Measurements from ENCODE around the gene AKNA. TPM values are rescaled to one million over a fixed set of nuclear protein-coding genes. Genes with fewer than 3 reads are reported as not detected.
"Not testable (repeated sequence)": the region's sequence is repeated elsewhere in the genome, so short reads cannot be mapped to it uniquely, and the experiment has no call there.

AKNA gene
- total RNA-seq, 1 donor from 2014 or later = 464 TPM

DNA sequence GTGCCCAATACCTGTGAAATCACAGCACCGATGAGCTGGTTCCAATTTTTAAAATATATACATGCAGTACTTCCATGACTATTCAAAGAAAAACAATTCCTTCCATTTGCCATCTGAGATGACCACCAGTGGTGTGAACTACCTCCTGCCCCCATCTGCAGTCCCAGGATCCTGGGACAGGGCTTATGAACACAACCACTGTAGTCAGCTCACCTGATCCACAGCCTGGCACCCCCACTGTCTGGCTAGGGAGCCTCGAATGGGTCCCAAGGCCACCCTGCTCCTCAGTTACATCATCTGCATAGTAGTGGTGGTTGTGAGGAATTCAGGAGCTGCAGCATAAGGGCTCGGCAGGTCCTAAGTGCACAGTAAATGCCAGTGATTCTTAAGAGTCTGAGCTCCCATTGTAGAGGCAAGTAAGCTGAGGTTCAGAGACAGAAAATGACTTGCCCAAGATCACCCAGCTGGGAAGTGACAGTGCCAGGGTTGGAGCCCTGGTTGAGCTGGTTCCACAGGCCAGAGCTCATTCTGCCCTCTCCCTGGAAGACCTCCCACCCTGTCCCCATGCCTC, 62.0 kb downstream of the AKNA start:
- intact Hi-C loops (cut with micrococcal nuclease) = not testable (repeated sequence)

GRCh38 chr9:114324965-114325364, 62.8 kb downstream of the AKNA start:
- intact Hi-C loops (cut with micrococcal nuclease) = not testable (repeated sequence)

- intact Hi-C loops (cut with micrococcal nuclease) = no loop called here
Measured at GRCh38 chr9:114324492-114324891, 63.3 kb downstream of the AKNA start.

GRCh38 chr9:114323849-114324248, 63.9 kb downstream of the AKNA start:
- intact Hi-C loops (cut with micrococcal nuclease) = not testable (repeated sequence)

DNA sequence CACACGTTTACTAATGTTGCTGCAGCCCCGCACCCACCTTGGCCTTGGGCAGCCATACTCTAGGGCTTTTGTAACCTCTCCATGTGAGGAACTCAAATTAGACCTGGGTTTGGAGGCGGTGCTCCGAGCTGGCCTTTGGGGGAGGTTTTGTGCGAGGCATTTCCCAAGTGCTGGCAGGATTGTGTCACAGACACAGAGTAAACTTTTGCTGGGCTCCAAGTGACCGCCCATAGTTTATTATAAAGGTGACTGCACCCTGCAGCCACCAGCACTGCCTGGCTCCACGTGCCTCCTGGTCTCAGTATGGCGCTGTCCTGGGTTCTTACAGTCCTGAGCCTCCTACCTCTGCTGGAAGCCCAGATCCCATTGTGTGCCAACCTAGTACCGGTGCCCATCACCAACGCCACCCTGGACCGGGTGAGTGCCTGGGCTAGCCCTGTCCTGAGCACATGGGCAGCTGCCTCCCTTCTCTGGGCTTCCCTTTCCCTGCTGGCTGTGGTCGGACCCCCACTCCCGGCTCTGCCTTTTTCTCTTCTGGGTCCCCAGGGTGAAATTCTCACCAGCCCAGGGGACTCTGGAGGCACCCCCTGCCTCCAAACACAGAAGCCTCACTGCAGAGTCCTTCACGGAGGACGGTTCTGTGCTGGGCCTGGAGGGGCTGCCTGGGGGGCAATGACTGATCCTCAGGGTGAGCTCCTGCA, 64.8 kb downstream of the AKNA start, which contains the start of gene ORM1:
Gene ORM1, plus strand, starts transcription at position 268 of the 701 bp plus-strand sequence. Its CDS starts 36 bp downstream, at position 304.
- intact Hi-C loops (cut with micrococcal nuclease) = not testable (repeated sequence)

DNA sequence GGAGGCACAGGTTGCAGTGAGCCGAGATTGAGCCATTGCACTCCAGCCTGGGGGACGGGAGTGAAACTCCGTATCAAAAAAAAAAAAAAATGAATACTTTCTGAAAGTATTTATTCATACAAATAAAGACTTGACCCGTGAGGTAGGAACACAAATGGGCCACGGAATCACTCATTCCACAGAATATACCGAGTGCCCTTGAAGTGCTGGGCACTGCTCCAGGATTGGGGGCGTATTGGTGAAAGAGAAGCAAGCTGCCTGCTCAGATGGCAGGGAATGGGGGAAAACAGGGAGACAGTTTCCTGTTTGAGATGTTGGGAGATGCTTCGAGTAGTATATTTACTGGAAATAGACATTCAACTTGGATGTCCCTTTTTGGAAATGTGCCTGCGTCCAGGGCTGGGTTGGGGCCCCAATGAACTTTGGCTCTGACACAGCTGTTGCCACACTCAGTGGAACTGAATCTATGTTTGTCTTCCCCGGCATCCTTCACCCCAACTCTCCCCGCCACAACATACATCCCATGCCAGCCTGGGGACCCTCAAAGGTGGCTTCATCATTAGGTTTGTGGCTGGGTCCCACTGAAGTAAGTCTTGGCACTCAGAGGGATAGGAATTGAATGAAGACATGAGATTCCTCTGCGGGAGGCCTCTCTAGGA, 65.5 kb downstream of the AKNA start:
- intact Hi-C loops (cut with micrococcal nuclease) = not testable (repeated sequence)

DNA sequence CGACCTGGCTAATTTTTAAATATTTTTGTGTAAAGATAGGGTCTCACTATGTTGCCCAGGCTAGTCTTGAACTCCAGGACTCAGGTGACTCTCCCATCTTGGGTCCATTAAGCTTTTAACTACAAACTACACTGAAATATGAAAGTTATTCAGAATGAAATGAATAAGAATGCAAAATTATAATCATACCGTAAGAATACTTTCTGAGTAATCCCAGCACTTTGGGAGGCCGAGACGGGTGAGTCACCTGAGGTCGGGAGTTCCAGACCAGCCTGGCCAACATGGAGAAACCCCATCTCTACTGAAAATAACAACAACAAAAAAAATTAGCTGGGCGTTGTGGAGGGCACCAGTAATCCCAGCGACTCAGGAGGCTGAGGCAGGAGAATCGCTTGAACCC, 66.0 kb downstream of the AKNA start:
- intact Hi-C loops (cut with micrococcal nuclease) = no loop called here

GRCh38 chr9:114320710-114321109, 67.1 kb downstream of the AKNA start:
- intact Hi-C loops (cut with micrococcal nuclease) = not testable (repeated sequence)

GRCh38 chr9:114319147-114319546, 68.6 kb downstream of the AKNA start:
- intact Hi-C loops (cut with micrococcal nuclease) = no loop called here

GRCh38 chr9:114318416-114318815, 69.4 kb downstream of the AKNA start:
- intact Hi-C loops (cut with micrococcal nuclease) = no loop called here

- intact Hi-C loops (cut with micrococcal nuclease) = no loop called here
Measured at GRCh38 chr9:114317665-114318357, 70.0 kb downstream of the AKNA start.

GRCh38 chr9:114316605-114317230, 71.1 kb downstream of the AKNA start:
- intact Hi-C loops (cut with micrococcal nuclease) = no loop called here

DNA sequence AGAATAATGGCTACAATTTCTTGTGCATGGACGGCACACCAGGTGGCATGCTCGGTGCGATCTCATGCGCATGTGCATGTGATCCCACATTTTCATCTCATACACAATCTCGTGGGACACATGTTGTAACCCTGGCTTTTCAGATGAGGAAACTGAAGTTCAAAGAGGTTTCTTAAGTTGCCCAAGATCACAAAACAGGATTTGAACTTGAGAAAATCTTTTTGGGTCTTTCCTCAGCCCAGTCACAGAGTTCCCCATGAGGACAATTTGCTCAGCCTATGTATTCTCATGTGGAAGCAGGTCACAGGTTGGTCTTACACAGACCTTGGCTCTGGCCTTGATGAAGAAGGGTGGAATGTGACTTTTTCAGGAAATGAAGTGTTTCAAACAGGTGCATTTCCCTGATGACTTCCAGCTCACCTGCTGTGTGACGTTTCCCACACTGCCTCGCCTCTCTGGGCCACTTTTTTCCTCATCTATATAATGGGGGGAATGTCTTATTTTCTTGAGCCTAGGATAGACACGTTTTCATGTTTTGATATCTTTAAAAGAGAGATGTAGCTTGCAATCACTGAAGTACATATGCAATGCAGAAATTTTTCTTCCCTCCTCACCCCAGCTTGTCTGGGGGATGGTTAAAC, 71.9 kb downstream of the AKNA start:
- intact Hi-C loops (cut with micrococcal nuclease) = no loop called here

DNA sequence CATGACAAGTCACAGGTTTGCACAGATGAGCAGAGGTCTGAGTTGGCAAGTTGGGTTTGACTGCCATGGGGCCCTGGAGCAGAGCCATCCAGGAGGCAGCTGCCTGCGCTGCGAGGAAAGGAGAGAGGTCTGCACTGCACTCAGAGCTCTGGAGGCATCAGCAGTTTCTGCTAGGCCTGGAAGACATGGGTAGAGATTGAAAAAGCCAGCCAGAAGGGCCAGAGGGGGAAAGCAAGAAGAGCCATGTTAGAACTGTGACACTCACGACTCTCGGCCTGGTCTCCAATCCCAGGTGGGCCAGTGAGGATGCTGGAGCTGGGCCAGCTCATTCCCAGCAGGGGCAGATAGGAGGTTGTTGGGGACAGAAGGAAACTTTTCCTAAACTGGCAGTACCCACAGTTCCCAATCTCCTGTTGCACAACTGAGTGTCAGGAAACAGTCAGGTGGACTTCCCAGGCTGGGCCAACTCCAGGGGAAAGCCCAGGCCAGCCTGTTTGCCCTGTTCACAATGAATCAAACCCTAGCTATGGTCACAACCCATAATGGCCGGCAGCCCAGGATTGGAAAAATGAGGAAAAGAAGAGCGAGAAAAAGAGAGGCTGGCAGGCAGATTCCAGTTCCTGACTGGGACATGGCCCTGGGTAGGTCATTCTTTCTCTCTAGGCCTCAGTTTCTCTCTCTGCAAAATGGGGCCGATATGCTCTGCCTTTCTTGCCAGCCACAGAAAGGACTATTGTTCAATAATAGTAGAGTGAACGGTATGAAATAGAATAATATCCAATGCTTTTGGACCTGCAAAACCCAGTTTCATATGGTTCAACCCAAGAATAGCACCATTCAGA, 72.7 kb downstream of the AKNA start:
- intact Hi-C loops (cut with micrococcal nuclease) = no loop called here

DNA sequence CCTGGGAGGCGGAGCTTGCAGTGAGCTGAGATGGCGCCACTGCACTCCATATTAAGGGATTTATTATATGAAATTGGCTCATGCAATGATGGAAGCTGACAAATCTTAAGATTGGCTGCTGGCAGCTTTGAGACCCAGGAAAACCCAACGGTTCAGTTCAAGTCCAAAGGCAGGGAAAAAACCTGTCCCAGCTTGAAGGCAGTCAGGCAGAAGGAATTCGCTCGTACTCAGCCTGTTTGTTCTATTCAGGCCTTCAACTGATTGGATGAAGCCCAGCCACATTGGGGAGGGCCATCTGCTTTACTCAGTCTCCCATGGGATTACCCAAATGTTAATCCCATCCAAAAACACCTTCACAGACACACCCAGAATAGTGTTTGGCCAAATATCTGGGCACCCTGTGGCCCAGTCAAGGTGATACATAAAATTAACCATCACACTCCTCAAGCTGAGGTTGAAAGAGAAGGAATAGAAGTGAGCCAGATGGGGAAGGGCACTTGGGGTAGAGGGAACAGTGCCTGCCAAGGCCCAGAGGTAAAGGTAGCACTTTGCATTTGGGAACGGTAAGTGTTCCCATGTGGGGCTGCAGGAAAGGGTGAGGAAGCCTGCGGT, 73.4 kb downstream of the AKNA start:
- intact Hi-C loops (cut with micrococcal nuclease) = no loop called here

GRCh38 chr9:114313186-114313585, 74.6 kb downstream of the AKNA start:
- intact Hi-C loops (cut with micrococcal nuclease) = no loop called here

DNA sequence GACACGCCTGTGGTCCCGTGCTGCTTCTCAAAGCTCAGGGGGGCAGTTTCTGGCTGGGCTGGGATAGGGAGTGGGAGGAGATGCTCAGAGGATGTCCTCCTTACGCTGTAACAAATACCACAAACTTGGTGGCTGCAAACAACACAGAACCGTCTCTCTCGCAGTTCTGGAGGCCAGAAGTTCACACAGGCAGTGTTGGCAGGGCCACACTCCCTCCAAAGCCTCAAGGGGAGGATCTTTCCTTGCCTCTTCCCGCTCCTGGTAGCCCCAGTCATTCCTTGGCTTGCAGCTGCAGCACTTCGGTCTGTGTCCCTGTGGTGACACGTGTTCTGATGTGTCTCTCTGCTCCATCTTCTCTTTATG, 75.3 kb downstream of the AKNA start:
- intact Hi-C loops (cut with micrococcal nuclease) = no loop called here

- intact Hi-C loops (cut with micrococcal nuclease) = no loop called here
Measured at GRCh38 chr9:114311571-114312512, 75.9 kb downstream of the AKNA start.

All from T-helper 1 cell treated with Interleukin-12 subunit alpha and Interleukin-12 subunit beta and Interleukin-4 antibody, amounts not matched to agents 30 ng/mL and 1 ng/mL, for 36 hours (primary cell).